CD4-positive, alpha-beta T cell treated with Interferon gamma for 1 hour (primary cell): ENCODE results near the gene ZBTB7B.
A peak's percentile ranks its signal among the peaks of the same experiment; 100 is the strongest.

ENCODE experiments used
- DNase-seq: peaks from one replicate; pipeline ENCODE4 v3.0.0-alpha.2; 2020

Gene ZBTB7B

DNA sequence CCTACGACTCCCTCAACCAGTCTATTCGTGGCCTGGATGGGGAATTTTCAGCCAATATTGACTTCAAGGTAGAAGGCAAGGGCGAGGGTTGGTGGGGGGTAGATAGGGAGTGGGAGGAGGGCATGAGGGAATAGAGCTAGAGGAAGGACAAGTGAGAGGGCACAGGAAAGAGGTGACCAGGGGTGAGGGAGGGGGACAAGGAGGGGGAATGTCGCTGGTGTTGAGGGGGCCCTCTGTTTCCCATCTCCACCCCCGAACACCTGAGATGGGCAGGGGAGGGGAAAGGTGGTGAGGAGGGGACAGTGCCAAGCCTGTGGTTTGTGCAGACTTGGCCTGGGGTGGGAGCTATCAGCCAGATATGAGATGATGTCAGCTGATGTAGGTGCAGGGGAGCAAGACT is 40.2 kb downstream of the ZBTB7B start:
- DNase-seq: no peak

DNA sequence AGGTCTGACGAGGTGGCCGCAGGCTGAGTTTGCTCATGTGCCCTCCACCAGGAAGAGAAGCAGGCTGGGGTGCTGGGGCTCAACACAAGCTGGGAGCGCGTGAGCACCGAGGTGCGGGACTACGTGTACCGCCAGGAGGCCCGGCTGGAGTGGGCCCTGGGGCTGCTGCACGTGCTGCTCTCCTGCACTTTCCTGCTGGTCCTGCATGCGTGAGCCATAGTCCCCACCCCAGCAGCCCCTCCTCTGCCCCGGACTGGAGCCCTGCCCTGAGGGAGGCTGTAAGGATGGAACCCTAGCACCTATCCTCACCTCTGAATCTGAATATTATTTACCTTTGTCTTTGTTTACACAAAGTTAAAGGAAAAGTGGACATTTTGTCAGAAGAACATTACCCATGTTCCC is 40.7 kb downstream of the ZBTB7B start:
- DNase-seq: no peak

DNA sequence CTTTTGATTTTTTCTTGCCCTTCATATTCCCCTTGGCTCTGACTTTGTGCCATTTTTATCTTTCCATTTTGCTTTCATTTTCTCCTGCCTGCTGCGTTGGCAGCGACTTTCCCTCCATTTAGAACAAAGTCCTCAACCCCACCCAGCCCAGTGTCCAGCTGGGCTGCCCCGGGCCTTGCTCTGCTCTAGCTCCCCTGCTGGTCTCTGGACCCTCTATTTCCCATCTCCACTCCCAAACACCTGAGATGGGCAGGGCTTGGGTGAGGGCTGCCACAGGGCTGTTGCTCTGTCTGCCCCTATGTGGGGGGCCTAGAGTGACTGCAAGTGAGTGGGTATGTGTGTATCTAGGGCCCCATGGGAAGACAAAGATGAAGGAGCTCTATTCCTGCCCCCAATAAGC is 41.2 kb downstream of the ZBTB7B start:
- DNase-seq: no peak

DNA sequence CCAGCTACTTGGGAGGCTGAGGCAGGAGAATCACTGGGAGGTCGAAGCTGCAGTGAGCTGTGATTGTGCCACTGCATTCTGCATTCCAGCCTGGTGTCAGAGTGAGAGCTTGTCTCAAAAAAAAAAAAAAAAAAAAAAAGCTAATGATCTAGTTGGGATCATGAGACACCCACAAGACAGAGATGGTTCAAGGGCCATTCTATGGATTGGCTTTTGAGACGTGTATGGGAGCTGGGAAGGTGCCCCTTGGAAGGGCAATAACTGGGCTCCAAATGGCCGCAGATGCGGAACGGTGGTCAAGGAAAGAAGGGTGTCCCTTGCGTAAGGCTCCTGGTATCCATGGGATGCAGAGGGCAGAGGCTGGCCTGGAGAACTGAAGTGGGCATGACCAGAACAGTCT is 41.8 kb downstream of the ZBTB7B start:
- no peak for DNase-seq

DNA sequence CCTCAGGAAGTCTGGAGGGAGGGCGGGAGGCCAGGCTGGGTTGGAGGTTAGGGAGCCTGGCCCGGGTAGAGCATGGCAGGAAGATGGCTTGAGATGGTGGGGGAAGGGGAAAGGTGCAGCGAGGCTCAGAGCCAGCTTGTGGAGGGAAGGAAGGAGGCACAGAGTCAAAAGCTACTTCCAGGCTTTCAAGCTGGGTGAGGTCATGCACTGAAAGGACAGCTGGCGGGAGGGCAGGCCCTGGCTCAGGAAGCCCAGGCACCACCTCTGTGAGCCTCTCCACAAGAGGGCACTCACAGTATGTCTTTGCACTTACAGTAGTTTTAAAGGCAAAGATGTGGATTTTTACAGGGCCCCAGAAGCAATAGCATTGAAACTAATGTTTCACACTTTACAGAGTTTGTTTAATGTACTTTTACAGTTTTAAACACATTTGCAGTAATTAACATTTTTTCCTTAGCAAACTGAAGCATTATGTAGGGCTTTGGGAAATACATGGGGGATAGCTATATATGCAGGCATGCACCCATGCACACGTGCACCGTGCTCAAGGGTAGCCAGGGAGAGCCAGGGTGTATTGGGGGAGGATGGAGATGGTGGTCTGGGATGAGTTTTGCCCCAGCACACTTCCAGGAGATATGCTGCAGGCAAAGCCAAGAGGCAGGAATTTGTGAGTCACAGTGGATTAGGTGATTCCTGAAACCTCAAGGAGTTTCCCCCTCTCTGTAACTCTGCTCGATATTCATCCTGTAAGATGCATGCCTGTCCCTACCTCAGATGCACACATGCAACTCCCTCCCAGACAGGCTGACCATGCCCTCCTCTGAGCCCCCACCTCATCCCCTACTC is 42.4 kb downstream of the ZBTB7B start:
- DNase-seq: peak; percentile 72

DNA sequence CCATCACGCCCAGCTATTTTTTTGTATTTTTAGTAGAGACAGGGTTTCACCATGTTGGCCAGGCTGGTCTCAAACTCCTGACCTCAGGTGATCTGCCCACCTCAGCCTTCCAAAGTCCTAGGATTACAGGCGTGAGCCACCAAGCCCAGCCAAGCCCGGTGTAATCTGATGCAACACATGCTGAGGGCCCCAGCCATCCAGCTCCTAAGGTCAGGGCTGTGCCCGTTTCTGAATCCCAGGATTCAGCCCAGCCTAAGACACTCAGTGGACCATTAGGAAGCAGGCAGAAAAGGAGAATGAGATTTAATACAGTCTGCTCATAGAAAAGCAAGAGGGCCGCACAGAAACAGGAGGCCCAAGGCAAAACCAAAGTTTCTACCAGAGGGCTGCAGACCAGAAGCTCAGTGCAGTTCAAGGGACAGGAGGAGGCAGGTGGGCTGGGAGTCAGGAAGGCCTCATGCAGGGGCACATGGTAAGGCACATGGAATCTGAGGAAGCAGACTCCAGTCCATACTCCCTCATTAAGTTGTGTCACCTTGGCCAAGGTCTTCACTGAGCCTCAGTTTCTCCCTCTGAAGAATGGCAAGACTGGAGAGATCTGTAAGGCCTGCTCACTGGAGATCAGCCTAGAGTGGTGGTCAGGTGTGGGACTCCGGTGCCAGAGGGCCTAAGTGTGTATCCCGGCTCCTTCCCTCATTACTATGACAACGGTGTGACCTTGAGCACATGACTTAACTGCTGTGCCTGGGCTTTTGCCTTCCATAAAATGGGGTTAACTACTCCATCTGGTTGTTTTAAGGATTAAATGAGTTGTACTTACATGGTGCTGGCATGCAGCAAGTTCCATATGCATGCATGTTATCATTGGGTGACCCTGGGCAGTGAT is 46.1 kb downstream of the ZBTB7B start:
- no peak for DNase-seq

DNA sequence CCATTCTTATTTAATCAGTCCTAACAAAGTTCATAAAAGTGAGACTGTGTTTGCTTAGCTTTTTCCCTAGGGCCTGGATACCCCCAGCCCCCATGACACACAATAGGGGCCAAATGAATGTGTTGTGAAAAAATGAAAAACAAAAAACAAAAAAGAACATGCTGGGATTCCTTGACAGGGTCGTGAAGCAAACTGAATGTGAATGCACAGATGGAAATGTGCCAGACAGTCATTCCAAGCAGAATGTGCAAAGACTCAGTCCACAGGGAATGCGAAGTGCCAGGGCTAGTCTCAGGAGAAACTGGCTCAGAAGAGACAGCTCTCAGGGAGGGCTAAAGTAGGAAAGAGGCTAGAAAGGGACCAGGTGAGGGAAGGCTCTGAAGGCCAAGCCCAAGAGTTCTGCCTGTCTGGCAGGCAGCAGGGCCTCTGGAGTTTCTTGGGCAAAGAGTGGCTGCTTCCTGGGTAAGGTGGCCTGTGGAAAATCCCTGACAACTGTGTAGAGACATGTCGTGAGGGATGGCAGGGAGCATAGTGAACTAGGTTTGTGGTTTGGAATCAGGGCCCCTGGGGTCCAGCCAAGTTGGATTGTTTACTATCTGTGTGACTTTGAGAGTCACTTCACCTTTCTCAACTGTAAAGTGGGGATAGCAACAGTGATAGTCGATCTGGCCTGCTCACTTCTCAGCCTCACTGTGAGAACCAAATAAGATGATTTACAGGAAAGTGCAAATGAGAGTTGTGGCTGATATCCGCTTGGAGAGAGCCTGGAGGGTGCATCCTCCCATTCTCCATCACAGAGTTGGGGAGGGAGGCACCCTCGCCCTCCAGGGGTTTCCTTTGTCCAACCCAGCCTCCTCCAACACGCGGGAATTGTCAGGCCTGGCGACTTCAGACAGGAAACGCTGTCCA is 47.3 kb downstream of the ZBTB7B start:
- DNase-seq: no peak

DNA sequence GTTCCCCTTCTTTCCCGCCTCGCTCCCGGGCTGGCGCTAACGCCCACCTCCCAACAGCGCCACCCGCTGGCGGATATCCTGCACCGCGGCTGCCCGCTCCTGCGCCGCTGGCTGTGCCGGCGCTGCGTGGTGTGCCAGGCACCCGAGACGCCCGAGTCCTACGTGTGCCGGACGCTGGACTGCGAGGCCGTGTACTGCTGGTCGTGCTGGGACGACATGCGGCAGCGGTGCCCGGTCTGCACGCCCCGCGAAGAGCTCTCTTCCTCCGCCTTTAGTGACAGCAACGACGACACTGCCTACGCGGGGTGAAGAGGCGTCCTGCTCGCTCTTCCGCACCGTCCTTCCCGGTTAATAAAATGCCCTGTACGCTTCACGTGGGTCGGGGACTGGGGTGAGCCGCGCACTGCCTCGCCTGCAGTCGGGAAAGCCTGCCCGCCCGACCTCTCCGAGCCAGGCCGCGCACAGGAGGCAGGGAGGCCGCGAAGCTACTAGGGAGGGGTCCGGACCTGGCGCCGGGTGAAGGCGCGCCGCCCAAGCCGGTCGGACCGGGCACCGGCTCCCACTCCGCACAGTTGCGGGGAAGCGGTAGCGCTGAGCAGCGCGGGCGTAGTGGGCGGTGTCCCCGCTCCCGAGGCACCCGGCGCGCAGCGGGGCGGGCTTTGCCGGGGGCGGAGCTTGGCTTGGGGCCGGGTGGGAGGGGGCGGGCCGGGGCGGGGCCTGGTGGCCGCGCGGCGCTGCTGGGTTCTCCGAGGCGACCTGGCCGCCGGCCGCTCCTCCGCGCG is 48.1 kb downstream of the ZBTB7B start, which contains the start of gene ADAM15:
ADAM15 (plus strand) TSS at position 757 of the 782 bp plus-strand sequence. CDS start 71 bp downstream, outside the sequence.
- DNase-seq: peak; percentile 80

DNA sequence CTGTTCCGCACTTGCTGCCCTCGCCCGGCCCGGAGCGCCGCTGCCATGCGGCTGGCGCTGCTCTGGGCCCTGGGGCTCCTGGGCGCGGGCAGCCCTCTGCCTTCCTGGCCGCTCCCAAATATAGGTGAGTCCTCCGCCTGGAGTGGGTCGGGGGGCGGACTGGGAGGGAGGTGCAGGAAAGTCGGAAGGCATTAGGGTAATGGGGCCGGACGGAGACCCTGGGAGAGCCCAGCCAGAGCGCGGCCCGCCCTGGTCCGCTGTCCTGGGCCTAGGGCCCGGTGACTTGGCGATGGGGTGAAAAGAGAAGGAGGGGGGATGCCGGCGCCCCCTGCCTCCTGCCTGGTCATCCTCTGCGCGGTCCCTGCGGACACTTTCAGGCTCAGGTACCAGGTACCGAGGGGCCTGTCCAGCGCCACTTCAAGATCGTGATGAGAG is 48.8 kb downstream of the ZBTB7B start:
- no peak for DNase-seq

DNA sequence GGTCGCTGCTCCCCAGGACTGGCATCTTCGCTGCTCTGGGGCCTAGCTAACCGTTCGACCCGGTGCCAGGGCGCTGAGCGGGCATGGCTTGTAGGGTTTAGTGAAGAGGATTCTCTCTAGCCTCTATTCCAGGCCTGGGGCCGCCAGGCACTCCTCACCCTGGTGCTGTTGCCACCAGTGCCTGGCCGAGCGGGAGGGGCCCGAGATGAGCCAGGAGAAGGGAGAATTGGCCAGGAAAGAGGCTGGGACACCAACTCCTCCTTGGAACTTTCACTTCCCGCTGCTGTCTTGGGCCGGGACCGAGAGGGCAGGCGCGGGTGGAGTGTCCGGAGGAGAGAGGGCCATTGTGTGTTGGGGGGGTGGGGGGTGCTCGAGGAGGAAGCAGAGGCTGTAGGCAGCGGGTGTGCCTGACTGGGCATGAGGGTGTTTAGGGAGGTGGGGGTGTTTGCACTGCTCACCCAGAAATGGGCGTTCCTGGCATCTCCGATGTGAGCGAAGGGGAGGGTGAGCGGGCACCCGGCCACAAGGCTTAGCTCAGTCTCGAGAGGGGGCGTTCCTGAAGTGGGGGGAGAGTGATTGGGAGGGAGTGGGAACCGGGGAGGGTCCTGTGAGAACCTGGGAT is 49.3 kb downstream of the ZBTB7B start:
- peak; percentile 57 for DNase-seq

DNA sequence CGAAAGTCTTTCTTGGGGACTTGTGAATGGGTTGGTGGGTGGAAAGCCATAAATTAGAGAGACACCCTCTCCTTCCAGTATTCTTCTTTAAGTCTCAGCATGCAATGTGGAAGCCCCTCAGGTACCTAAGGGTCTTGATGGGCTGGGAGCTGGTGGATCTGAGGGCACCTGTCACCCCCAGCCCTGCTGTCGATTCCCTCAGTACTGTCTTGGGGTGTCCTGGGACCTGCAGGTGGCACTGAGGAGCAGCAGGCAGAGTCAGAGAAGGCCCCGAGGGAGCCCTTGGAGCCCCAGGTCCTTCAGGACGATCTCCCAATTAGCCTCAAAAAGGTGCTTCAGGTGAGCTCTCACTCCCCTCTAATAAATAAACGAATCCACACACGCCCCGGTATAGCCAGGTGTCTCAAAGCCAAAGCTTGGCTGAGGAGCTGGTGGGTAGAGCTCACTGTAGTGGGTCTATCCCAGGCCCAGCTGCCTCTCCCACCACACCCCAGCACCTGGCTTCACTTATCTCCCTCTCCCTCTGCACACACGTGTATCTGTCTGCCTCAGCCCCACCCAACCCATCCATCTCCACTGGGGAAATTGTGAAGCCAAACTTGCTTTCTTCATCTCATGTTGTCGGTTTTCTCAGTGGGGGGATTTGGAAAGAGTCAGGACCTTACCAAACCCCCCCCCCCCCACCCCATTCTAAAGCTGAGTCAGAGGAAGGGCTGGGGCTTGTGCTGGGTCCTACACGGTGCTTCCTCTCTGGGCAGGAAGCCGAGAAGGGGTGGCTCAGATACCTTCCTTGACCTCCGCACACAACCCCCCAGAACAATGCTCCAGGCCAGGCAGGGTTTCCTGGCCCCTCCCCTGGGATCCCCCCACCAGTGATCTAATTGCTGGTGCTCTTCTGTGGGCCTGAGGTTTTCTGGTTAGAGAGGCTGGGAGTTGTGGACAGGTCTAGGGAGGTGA is 50.1 kb downstream of the ZBTB7B start:
- no peak for DNase-seq

DNA sequence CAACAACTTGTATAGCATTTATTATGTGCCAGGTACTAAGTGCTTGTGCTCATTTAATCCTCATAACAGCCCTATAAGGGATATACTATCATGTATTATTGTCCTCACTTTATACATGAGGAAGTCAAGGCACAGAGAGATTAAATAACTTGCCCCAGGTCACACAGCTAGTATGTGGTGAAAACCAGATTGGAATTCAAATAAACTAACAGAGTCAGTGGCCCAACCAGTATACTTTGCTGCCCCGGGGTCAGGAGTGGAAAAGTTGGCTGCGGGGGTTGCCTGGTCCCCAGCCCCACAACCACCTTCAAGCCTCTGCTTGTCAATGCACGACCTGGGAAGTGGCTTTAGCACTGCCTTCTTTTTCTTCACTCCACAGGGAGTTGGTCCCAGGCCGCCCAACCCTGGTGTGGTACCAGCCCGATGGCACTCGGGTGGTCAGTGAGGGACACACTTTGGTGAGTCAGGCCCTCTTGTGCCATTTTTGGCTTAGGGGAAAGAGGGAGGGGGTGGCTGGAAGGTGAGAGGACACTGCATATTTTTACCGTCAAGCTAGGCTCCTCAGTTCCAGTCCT is 51.0 kb downstream of the ZBTB7B start:
- no peak for DNase-seq

DNA sequence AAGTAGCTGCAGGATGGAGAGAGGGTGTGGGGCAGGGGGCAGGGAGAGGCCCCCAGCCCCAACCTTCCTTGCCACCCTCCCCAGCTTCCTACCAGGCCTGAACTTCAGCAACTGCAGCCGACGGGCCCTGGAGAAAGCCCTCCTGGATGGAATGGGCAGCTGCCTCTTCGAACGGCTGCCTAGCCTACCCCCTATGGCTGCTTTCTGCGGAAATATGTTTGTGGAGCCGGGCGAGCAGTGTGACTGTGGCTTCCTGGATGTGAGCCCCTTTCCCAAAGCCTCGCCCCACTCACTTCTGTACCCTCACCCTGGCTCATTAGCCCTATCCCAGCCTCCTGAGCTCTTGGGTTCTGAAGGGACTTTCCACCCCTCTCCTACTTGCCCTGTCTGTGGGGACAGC is 54.5 kb downstream of the ZBTB7B start:
- DNase-seq: no peak

DNA sequence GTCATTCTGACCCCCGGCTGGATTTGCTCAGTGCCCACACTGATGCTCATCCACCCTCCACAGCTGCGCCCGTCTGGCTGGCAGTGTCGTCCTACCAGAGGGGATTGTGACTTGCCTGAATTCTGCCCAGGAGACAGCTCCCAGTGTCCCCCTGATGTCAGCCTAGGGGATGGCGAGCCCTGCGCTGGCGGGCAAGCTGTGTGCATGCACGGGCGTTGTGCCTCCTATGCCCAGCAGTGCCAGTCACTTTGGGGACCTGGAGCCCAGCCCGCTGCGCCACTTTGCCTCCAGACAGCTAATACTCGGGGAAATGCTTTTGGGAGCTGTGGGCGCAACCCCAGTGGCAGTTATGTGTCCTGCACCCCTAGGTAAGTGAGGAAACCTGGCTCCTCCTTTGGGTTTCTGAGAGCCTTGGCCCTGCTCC is 55.2 kb downstream of the ZBTB7B start:
- DNase-seq: no peak

DNA sequence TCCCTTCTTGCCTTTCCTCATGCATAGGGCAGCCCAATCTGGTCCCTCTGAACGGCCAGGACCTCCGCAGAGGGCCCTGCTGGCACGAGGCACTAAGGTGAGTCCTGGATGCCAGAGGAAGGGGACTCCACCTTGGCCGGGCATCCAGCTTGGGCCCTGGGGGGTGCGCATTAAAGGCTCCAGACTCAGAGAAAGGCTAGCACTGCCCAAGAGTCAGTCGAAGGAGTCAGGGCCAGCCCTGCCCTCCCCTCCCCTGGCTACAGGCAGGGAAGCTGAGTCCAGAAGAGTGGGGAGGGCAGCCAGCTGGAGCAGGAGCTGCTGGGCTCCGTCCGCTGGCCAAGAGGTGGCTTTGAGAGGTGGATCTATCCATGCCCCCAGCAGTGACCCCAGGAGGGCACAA is 58.1 kb downstream of the ZBTB7B start:
- no peak for DNase-seq

DNA sequence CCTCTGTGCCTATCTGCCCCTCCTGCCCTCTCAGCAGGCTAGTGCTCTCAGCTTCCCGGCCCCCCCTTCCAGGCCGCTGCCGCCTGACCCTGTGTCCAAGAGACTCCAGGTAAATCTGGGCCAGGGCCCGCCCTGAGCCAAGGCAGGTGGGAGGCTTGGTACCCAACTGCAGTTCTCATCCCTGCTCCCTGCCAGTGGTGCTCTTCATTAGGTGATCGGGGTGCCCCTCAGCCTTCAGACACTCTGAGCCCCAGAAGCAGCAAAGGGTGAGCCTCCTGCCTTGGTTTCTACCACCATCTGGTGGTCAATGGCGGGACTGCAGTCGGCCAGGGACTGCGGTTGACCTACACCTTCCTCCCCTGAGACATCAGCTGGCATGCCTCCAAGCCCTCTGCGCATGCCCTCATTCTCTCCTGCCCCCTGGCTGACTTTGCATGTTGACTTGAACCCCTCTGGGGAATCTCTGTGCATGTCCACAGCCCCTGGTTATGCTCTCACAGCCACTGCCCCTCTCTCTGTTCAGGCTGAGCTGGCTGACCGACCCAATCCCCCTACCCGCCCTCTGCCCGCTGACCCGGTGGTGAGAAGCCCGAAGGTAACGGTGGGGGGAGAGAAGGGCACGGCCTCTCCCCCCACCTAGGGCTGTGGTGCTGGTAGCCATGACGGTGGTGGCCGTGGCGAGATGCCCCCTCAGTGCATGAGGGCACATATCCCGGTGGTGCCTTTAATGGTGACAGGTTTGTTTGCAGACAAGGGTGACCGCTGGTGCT is 59.0 kb downstream of the ZBTB7B start:
- peak; percentile 93 for DNase-seq

DNA sequence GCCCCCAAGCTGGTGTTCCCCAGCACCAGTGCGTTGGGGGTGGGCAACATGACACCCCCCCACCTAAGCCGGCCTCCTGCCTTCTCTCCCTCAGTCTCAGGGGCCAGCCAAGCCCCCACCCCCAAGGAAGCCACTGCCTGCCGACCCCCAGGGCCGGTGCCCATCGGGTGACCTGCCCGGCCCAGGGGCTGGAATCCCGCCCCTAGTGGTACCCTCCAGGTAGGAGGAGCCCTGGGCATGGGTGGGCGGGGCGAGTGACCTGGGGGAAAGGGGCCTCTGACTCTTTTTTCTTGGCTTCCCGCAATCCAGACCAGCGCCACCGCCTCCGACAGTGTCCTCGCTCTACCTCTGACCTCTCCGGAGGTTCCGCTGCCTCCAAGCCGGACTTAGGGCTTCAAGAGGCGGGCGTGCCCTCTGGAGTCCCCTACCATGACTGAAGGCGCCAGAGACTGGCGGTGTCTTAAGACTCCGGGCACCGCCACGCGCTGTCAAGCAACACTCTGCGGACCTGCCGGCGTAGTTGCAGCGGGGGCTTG is 59.6 kb downstream of the ZBTB7B start:
- DNase-seq: no peak

DNA sequence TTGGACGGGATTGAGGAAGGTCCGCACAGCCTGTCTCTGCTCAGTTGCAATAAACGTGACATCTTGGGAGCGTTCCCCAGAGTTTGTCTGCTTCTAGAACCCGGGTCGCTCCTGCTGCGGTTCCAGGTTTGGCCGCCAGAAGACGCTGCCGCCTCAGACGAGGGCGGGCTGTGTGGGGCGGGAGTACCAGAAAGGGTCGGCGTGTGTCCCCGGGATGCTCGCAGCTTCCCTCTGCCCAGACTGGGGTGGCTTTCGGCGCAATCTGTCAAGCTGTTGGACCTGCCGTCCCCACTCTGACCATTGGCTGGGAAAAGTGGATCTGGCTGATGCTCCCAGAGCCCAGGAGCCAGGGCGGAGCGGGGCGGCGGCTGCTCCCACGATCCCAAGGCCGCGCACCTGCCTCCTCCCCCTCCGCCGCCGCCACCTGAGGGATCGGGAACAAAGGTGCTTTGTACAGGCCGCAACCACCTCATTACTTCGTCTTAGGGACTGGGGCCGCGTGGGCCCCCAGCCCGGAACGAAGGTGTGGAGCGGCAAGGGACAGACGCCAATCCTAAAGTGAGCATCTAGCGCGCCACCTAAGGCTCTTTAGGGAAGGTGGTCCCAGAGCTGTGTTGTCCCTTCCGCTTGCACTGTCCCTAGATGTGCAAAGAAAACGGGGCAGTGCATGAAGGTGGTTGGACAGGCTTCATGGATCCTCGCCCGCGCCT is 60.3 kb downstream of the ZBTB7B start:
- DNase-seq: peak; percentile 72
